Measurements from ENCODE around the gene MOB3B.

MOB3B gene

DNA sequence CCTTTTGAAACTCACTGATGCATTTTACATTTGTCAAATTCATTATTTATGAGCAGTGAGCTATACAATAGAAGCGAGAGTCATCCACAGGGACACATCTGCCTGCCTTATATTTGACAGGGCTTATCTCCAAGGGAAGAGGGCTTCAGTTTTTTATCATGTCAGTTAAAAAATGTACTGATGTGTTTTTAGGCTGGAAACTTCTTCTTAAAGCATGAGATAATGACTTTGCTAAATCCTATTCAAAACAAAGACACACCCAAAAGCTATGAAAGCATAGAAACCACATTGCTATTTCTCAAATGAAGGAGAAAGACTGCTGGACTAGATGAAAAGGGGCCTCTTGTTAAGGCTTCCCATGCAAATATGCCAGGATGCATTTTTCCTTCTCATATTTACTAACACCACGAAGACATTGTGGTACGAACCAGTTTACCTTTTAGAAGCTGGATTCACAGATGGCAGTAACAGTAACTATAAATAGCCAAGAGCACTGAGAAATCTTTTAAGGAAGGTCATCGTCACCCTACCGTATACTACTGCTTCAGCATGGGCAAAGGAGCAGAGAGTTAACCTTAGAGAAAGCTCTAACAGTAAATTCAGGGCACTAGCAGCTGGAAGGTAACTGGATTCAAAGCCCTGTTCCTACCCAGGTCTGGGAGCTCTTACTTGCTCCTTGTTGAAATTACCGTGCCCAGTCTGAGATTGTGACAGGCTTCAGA lies 91.8 kb downstream of the MOB3B start:
- TF ChIP-seq, protein P1, sequence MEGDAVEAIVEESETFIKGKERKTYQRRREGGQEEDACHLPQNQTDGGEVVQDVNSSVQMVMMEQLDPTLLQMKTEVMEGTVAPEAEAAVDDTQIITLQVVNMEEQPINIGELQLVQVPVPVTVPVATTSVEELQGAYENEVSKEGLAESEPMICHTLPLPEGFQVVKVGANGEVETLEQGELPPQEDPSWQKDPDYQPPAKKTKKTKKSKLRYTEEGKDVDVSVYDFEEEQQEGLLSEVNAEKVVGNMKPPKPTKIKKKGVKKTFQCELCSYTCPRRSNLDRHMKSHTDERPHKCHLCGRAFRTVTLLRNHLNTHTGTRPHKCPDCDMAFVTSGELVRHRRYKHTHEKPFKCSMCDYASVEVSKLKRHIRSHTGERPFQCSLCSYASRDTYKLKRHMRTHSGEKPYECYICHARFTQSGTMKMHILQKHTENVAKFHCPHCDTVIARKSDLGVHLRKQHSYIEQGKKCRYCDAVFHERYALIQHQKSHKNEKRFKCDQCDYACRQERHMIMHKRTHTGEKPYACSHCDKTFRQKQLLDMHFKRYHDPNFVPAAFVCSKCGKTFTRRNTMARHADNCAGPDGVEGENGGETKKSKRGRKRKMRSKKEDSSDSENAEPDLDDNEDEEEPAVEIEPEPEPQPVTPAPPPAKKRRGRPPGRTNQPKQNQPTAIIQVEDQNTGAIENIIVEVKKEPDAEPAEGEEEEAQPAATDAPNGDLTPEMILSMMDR (IDR thresholded peaks at IDR 0.05; ENCODE audit: extremely low read depth, missing control alignments): no peak

DNA sequence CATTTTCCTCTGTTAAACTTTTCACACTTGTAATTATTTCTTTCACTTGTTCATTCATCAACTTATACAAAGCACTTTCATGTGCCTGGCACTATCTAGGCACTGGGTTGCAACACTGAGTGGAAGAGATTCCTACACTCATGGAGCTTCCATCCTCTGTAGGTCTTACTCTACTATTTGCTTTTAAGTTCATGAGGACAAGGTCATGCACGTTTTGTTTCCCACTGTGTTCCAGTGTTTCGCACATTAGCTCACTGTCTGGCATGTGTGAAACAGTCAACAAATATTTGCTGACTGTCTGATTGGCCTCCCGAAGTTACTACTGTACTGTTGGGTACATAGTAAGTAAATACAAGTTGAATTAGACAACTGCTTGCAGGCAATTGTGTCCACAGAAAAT lies 93.4 kb downstream of the MOB3B start:
- TF ChIP-seq, protein P1 (IDR thresholded peaks at IDR 0.05; ENCODE audit: extremely low read depth, missing control alignments): no peak
- no peak for DNase-seq (ENCODE audit: low spot score)

More for the DNA sequence above, 91.8 kb downstream of the MOB3B start:
- no peak for DNase-seq (ENCODE audit: low spot score)

DNA sequence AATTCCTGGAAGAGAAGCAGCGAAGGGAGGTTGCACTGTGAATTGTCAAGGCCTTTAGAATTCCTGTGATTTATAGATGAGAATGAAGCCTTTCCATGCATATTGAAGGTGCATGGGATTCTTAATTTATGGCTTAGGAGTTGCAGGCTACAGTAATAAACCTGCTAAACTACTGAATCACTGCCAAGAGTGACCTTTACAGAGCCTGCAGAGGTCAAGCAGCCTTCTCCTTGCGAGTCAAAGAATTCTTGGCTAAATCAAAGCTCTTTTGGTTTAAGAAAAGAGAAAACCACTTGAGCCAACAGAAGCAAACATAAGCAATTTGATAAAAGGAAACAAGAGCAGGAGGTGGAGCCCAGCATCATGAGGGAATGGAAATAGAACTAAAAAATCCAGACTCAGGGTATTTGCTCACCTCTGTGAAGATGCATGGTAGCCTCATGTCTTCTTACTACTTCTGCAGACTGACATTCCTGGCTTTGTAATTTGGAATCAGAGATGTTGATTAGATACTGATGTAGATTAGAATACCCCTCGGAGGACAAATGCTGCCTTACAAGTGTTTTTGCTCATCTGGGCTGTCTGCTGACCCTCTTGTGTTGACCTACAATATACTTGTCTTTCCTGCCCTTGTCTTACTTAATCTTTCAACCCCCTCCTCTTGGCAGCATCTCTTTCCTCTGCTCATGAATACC lies 95.8 kb downstream of the MOB3B start:
- DNase-seq (ENCODE audit: low spot score): no peak
- TF ChIP-seq, protein P1 (IDR thresholded peaks at IDR 0.05; ENCODE audit: extremely low read depth, missing control alignments): no peak

DNA sequence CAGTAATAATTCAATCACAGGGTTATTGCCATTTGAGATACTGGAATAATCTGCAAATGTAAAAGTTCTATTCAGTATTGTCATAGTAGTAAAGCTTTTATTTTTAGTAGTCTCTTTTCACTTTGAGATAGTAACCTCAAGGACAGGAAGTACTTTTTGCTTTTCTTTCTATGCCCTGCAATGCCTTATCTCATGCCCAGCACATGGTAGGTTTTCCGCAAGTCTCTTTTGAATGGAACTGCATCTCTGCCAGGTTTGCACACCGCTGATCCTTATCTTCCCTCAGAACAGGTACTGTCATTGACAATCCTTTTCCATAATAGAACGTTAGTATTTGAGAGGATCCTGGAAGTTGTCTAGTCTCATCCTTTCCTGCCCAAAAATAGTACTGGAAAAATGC lies 97.3 kb downstream of the MOB3B start:
- no peak for DNase-seq (ENCODE audit: low spot score)
- TF ChIP-seq, protein P1 (IDR thresholded peaks at IDR 0.05; ENCODE audit: extremely low read depth, missing control alignments): no peak

DNA sequence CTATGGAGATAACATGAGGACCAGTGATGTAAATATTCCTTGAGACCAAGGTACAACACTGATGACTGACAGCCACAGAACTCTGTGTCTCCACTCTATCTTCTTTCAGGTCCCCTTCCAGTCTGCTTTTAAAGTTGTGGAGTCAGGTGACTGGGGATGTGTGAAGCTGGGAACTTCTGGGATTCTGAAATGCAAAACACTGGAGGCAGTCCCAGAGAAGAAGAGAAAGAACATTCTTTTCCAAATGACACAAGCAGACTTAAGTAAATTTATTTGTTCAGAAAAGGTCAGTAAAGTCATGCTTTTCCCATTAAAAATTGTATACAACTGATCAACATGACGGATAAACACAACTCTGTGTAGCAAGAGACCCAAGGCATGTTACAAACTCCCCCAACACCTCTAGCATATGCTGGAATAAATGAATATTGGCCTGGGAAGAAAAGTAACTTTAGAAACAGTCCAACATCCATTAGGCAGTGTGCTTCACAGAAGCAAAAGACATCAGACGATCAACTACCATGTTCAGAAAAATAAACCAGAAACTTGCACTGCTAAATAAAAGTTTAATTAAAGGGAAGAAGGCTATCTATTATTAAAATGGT lies 98.0 kb downstream of the MOB3B start:
- no peak for DNase-seq (ENCODE audit: low spot score)
- TF ChIP-seq, protein P1 (IDR thresholded peaks at IDR 0.05; ENCODE audit: extremely low read depth, missing control alignments): no peak

DNA sequence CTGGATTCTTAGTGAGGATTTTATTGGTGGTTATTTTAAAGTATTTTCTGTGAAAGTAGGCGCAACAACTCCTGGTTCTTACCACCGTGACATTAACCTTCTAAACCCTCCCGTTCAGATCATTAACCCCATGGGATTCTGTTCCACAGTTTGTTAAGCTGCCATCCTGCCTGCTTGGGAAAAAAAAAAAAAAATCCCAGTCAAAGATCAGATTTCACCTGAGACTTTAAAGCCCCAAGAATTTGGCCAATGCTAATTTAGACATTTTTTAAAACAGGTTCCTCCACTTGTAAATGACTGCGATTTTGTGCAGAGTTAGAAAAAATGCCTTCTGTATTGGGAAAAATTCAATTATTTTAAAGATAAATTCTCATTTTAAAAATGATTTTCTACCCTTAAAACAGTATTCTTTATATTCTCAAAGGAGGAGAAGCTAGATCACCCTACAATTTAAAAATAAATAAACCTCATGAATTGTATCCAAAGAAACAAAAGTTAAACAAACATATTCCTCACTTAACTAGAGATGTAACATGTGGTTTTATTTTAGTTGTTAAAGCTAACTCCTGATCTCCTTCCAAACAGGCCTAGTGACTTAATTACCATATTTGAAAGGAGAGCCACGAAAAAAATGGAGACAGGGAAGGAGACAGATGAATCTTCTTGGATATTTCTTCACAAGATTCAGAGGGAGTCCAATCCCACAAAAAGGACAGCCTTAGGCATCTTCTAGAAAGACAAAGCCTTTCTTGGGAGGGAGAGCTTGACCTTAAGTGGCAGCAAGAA lies 98.7 kb downstream of the MOB3B start:
- TF ChIP-seq, protein P1 (IDR thresholded peaks at IDR 0.05; ENCODE audit: extremely low read depth, missing control alignments): no peak

More for the DNA sequence above, 98.7 kb downstream of the MOB3B start:
- no peak for DNase-seq (ENCODE audit: low spot score)

Data from GM20000 (cell line).